ENCODE measurements around the gene TSPEAR.
A peak's percentile ranks its signal among the peaks of the same experiment; 100 is the strongest.
"Not testable (repeated sequence)": the region's sequence is repeated elsewhere in the genome, so short reads cannot be mapped to it uniquely, and the experiment has no call there.

TSPEAR gene

DNA sequence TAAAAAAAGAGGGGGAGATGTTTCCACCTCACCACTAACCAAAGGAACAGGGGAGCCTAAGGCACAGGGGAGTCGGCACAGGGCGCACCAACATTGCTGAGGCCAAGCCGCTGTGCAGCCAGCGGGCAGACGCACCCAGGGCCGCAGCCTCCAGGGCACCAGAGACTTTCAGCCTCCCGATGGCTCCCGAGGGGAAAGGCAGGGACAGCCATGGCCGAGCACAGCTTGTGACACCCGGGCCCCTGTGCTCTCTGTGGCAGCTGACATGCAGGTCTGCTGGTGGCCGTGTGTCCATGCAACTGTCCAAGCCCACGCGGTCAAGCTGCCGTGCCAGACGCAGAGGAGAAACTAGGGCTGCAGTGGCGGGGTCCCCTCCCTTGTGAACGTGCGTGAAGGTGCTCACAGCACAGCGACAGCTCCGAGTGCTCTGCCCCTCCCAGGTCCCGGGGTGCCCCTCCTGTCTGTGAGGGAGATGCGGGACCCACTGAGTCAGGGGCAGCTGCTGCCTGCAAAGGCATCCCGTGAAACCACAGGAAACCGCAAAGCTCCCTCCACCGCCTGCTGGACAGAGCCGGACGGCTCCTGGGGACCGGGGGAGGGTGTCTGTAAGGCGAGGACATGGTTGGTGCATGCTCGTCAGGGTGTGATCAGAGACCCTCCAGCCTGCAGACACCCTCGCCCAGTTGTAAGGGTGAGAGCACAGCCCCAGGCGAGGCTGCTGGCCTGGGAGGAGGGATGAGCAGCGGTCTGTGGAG is 62.6 kb downstream of the TSPEAR start:
- no peak for DNase-seq

DNA sequence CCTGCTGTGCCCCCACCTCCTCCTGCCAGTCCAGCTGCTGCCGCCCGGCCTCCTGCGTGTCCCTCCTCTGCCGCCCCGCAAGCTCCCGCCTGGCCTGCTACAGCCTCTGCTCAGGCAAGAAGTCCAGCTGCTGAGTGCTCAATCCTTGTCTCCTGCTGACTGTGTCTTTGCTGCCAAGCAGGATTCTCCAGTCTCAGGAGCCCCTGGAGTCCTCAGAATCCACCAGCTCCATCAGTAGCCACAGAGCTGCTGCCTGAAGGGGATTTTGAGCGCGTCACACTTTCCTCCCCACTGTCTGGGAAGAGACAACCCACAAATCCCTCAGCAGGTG is 64.2 kb downstream of the TSPEAR start:
- no peak for DNase-seq

DNA sequence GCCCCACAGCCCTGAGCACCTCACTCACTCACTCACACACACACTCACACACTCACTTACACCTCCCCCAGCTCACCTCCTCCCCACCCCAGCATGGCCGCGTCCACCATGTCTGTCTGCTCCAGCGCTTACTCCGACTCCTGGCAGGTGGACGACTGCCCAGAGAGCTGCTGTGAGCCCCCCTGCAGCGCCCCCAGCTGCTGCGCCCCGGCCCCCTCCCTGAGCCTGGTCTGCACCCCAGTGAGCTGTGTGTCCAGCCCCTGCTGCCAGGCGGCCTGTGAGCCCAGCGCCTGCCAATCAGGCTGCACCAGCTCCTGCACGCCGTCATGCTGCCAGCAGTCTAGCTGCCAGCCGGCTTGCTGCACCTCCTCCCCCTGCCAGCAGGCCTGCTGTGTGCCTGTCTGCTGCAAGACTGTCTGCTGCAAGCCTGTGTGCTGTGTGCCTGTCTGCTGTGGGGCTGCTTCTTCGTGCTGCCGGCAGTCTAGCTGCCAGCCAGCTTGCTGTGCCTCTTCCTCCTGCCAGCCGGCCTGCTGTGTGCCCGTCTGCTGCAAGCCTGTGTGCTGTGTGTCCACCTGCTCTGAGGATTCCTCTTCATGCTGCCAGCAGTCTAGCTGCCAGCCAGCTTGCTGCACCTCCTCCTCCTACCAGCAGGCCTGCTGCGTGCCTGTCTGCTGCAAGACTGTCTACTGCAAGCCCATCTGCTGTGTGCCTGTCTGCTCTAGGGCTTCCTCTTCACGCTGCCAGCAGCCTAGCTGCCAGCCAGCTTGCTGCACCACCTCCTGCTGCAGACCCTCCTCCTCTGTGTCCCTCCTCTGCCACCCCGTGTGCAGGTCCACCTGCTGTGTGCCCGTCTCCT is 64.8 kb downstream of the TSPEAR start, which contains the start of gene KRTAP10-11:
TSS of gene KRTAP10-11 (plus strand) at position 49 of the 856 bp plus-strand sequence. CDS start at position 94, 45 bp downstream.
- DNase-seq, result peak; percentile 16

DNA sequence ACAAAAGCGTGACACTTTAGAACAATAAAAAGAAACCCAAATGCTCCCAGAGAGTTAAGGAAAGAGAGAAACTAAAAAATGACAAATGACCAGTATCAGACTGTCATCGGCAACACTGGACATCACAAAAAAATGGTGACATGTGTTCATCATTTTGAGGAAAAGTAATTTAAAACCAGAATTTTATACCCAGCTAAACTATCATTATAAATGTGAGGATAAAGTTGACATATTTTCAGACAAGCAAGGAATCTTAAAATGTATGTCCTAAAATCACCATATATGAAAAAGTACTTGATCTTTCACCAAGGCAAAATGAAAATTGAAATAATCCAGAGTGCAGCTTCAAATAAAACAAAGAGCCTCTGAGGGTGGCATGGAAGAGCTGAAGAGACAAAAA is 66.5 kb downstream of the TSPEAR start:
- no peak for DNase-seq

DNA sequence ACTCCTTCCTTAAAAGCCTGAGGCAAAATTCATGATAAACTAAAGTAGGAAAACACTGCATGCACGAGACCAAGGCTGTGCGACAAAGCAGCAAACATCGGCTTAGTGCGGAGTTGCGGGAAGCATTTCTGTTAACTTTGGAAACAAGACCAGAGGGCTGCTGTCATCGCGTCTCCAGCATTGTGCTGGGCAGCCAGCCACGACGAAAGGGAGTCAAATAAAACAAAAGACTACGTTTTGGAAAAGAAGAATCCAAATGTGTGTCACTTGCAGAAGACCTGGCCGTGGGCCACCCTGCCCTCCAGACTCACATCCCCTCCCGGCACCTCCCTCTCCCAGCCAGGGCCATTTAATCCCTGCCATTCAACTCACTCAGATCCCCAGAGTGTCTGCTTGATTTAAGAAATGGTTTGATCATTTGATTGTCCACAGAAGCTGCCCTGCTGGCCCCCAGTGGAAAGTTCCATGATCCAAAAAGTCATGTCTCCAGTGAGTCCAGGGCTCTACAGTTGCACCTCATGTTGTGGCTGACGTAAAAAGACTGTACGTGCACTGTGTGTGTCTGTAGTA is 67.5 kb downstream of the TSPEAR start:
- no peak for DNase-seq

DNA sequence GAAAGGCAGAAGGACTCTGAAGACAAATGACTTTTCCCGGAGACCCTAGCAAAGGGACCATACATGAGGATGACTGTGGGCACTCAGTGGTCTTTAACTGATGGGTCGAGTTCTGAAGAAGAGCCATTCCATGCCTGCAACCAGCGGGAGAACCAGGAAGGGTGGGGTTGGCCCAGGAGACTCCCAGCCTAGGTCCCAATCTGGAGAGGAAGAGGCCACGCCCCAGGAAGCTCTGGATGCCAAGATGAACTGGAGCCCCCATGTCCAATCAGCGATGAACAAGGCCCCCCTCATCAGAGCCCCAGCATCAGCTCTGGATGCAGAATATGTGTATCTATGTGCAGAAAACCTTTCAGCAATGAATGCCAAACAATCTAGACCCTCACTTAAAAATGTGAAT is 70.6 kb downstream of the TSPEAR start:
- no peak for DNase-seq

DNA sequence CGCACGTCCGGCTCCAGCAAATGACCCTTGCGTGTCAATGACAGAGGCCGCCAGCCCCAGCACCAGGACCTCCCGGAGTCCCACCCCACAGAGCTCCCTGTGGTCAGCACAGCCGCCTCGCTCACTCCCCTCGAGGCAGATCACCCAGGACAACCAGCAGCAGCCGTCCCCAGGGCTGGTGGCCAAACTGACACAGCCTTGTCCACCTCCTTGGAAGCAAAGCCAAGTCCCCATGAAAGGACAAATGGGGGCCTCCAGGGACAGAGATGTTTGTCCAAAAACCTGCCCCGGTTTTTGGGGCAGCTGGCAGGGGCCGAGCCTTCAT is 72.1 kb downstream of the TSPEAR start:
- DNase-seq, result no peak

DNA sequence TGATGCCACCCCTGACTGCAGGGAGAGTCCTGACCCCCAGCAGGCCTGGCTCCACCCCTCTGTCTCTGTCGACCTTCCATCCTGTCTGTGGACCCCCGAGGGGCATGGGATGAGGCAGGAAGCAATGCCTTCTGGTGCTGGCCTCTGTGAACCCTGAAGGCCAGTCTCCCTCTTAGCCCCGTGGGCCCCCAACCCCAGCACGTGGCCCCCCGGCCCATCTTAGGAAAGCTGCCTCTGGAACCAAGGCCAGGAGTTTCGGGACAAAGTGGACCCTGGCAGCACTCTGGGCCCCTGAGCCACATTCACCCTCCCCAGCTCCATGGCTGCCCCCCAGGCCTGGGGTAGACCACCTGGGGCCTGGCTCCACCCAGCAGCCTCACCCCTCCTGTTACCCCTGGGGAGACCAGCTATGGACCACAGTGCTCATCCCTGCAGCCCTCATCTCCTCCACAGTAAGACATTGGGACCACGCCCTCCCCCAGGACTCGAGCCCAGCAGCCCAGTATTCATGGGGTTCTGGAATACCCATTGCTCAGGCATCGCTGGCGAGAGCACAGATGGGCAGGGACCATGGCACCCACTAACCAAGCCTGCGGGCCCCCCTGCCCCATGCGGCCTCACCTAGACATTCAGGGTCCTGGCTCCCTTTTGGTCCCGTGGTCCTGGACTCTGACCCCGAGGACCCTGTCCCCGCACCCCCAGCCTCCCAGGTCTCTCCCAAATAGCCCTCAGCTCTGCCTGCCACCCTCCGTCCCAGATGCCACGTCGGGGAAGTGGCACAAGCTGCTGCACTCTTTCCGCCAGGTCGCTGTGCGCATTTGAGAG is 72.7 kb downstream of the TSPEAR start:
- not testable (repeated sequence) for DNase-seq

DNA sequence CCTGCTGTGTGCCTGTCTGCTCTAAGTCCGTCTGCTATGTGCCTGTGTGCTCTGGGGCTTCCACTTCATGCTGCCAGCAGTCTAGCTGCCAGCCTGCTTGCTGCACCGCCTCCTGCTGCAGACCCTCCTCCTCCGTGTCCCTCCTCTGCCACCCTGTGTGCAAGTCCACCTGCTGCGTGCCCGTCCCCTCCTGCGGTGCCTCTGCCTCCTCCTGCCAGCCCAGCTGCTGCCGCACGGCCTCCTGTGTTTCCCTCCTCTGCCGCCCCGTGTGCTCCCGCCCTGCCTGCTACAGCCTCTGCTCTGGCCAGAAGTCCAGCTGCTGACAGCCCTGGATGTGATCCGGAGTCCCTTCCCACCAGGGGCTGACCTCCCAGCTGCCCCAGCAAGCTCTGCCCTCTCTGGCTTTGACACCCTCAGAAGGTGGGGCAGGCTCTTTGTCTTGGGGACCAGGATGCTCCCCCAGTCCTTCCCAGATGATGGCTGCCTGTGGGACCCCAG is 73.5 kb downstream of the TSPEAR start:
- DNase-seq, result peak; percentile 24

DNA sequence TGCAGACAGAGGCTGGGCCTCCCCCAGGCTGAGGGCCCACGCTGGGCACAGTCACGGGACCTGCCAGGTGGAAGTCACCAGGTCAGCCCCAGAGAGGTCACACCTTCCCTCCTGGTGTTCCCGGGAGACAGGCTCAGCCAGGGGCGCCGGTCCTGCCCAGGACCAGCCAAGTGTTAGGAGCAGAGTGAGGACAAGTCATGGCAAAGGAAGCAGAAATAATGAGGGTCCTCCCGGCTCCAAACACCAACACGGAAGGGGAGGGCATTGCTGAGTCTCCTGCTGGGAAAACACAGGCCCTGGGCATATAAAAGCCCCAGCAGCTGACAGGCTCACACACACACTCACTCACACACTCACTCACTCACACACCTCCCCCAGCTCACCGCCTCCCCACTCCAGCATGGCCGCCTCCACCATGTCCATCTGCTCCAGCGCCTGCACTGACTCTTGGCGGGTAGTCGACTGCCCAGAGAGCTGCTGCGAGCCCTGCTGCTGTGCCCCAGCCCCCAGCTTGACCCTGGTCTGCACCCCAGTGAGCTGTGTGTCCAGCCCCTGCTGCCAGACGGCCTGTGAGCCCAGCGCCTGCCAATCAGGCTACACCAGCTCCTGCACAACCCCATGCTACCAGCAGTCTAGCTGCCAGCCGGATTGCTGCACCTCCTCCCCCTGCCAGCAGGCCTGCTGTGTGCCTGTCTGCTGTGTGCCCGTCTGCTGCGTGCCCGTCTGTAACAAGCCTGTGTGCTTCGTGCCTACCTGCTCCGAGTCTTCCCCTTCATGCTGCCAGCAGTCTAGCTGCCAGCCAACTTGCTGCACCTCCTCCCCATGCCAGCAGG is 74.1 kb downstream of the TSPEAR start, which contains the start of gene KRTAP10-10:
TSS of gene KRTAP10-10 (plus strand) at position 339 of the 833 bp plus-strand sequence. CDS start at position 401, 62 bp downstream.
- DNase-seq, result no peak

DNA sequence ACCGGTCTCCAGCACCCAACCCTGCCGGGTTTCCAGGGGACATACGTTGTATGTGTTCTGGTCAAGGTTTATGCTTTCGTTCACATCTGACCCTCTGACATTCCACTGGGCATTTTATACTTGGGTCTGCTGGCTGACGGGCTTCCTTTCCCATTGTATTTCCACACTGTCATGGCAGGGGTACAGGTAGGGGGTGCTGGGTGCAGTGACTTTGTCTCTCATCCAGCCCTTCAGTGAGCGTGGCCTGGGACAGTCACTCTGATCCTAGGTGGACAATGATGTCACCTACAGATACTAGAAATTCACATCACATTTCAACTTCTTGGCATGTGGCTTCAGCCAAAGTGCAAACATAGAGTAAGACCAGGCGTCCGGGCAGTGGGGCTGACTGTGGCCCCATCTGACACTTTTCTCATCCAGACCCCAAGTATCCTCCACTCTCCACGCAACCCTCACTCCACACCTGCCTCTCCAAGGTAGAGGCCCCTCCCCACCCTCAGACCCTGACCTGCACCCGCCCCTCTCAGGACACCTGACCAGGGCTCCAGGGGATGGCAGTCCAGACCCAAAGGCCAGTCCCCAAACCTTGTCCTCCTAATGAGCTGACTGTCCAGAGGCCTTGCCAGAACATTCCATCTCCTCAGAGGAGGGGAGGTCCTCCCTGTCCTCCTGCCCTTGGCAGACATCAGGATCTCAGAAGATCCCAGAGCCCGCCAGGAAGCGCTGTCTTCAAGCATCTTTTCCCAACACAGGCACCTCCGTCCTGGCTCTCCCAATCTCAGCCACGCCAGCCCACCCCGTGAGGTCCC is 75.0 kb downstream of the TSPEAR start:
- DNase-seq, result no peak

DNA sequence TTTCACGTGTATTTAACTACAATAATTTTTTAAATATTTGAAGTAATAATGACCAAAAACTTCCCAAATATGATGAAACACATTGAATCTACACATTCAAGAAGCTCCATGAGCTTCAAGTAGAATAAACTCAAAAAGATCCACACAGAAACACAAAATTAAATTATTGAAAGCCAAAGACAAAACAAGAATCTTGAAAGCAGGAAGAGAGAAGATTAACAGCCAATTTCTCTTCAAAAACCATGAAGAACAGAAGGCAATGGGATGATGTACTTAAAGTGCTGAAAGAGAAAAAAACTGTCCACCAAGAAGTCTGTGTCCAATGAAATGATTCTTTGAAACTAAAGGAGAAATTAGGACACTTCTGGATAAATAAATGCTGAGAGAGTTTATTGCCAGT is 79.3 kb downstream of the TSPEAR start:
- no peak for DNase-seq

DNA sequence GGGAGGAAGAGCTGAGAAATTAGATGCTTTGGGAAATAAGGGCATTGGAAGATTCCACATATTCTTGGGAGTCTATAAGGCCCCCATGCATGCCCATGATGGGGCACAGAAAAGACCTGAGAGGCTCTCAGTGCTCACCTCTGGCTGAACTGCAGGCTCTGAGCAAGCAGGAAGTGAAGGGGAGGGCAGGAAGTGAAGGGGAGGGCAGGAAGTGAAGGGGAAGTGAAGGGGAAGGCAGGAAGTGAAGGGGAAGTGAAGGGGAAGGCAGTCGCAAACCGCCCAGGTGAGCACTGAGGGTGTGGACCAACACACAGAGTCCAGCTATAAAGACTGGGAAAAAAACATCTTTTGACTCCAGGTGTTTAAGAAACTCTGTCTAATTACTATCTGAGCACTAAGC is 80.9 kb downstream of the TSPEAR start:
- DNase-seq, result no peak

DNA sequence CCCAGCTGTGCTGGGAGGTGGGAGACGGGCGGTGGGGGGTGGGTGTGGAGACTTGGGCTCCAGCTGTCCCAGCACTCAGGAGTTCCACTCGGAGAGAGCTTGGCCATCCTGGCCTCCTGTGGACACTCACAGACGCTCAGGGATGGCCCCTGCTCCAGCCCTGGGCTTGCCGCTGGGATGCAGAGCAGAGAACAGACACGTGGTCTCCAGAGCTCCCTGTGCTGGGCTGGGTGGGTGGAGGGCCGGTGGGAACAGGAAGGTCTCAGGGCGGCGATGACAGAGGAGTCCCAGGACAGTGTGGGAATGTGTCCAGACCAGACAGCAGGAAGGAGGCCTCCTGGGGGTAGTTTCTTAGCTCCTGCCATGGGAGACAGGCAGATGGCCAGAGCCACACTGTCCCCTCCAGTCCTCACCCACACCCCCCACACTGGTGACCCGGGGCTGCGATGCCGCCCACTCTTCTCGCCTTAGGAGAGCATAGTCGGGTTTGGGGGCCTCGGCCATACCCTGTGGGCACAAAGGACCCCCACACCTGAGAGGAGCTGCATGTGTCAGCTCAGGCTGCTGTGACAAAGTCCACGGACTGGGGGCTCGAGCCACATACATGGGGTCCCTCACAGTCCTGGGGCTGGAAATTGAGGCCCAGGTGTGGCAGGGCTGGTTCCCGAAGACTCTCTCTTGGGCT is 82.5 kb downstream of the TSPEAR start:
- DNase-seq, result no peak

DNA sequence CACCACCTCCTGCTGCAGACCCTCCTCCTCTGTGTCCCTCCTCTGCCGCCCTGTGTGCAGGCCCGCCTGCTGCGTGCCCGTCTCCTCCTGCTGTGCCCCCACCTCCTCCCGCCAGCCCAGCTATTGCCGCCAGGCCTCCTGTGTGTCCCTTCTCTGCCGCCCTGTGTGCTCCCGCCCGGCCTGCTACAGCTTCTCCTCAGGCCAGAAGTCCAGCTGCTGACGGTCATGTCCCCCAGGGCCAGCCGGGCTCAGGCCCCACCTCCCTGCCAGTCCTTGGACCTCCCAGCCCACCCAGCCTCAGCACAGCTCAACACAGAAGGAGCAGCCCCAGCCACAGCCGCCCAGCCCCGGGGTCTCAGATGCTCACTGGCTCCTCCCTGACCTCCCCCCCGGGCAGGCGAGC is 83.5 kb downstream of the TSPEAR start:
- not testable (repeated sequence) for DNase-seq

DNA sequence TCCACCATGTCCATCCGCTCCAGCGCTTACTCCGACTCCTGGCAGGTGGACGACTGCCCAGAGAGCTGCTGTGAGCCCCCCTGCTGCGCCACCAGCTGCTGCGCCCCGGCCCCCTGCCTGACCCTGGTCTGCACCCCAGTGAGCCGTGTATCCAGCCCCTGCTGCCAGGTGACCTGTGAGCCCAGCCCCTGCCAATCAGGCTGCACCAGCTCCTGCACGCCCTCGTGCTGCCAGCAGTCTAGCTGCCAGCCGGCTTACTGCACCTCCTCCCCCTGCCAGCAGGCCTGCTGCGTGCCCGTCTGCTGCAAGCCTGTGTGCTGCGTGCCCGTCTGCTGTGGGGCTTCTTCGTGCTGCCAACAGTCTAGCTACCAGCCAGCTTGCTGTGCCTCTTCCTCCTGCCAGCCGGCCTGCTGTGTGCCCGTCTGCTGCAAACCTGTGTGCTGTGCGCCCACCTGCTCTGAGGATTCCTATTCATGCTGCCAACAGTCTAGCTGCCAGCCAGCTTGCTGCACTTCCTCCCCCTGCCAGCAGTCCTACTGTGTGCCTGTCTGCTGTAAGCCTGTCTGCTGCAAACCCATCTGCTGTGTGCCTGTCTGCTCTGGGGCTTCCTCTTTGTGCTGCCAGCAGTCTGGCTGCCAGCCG is 84.1 kb downstream of the TSPEAR start:
- DNase-seq, result not testable (repeated sequence)

DNA sequence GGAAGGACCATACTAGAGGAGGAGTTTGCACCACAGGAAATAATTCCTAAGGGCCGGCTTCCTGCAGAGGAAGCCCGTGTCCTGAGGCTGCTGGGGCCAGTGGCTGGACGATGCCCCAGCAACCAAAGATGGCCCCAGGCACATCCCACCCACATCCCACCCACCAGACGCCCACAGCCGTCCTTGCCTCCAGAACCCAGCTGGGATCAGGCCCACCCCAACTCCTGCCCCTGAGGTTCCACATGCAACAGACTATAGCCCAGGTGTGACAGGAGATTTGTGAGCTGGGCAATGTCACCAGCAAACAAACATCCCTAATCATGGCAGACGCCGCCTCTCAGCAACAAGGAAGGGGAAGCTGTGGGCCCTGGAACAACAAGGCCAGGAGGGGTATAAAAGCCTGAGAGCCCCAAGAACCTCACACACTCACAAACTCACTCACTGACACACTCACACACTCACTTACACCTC is 84.7 kb downstream of the TSPEAR start, which contains the start of gene KRTAP10-9:
TSS of gene KRTAP10-9 (plus strand) at position 421 of the 471 bp plus-strand sequence. CDS start 79 bp downstream, outside the sequence.
- DNase-seq, result no peak

DNA sequence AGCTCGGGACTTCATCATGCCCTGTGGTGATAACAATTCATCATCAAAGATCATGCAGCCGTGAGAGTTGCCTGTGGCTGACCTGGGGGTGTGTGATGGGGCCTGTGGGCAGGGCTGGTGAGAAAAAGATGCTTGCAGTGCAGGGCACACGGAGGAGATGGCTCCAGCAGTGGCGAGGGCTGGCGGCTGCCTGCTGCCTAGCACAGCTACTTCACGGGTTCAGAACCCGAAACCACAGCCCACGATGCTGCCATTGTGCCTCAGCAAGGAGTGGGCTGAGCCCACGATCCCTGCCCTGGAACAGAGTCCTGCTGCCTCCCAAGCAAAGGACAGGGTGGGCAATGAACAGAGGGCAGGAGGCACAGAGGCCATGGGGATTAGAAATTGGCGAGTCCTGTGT is 85.1 kb downstream of the TSPEAR start:
- DNase-seq, result no peak

DNA sequence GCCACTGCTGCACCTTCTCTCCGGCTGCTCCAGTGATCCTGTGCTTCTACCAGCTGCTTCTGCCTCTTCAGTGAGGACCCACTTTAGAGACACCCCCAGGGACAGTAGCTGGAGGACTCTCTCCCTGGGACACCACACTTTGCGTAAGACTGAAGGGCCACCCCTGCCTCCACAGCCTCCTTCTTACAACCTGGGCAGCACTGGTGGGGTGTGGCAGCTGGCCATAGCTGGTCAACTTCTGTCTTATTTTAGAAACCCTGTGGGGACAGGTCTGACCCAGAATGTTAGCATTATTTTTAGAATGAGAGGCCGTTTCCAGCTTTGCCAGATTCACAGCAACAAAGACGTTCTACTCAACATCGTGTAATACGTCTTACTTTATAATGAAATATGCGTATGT is 85.6 kb downstream of the TSPEAR start:
- DNase-seq, result no peak

Measured in SHP77 treated with DMSO at 0.1 percent for 48 hours (cell line).